K562 treated with DMSO at 1 percent for 4 hours (cell line): ENCODE results near the gene SERGEF. TPM values are rescaled to one million over a fixed set of nuclear protein-coding genes. Genes with fewer than 3 reads are reported as not detected.

Experiments
- total RNA-seq: library from RNA; unstranded; fragments of 300-600 nt; gene quantifications from 2 replicates; pipeline ENCODE4 v1.2.3, GENCODE V29; 2022; ENCODE audit not compliant: insufficient read depth

The SERGEF gene
- total RNA-seq = 13.1 and 41.6 TPM in 2 replicates

DNA sequence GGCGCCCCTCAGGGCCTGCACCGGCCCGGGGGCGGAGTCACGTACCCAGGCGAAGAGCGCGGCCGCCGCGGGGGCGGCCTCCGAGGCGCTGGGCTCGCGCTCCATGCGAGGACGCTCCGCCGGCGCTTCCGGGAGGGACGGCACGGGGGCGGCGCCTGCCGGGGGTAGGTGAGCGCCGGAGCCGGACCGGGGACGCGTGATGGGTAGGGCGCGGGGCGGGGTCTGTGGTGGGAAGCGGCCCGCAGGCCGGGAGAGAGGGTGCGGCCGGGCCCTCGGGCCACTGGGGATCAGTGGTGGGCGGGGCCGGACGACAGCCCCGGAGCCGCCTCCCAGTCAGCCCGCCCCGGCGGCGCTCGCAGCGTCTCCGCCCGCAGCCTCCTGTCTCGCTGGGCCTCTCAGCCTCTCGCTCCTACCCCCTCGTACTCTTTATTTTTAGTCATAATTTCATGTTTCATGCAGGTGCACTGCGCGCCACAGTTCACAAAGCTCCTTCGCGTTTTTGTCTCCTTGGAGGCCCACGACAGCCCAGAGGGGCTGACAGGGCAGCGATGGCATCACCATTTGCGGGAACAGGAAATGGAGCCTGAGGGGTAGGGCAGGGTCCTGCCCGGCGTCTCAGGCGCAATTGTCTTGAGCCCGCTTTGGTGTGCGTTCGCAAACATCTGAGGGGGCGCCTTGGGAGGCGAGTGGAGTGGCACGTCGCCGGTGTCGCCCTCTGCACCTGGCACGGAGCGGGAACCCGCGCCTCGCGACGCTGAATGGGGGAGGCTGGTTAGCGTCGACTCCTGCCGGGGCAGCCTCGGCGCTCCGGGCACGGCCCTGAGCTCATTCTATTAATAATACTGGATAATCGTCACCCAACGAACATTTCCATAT, at the start of gene SERGEF:
Gene SERGEF, minus strand, starts transcription at position 142 of the 876 bp plus-strand sequence. Its CDS starts 37 bp downstream, at position 105.

DNA sequence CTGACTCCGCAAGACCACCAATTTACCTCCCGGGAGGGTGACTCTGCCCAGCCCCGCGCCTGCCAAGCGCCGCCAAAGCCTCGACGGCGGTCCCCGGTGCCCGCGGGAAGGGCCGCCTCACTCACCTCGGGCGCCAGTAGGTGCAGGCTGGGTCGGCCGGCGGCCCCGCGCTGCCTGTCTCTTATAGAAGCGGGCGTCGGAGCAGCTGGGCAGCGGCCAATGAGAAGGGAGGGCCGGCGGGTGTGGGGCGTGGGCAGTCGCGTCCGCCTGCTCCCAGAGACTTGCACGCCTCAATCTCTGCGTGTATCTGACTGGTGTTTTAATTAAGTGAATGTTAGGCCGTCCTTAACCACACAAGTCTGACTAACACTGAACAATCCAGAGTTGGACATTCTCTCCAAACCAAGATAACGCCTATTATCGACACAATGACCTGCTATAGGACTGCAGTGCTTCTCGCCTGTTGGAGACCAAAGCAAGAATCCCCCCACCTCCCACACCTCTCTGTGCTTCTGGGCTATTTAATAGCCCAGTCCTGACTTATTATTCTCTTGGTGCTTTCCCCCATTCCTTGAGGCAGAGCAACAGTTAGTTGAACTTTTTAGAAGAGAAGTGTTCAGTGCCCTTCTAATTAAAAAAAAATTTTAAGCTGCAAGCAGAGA, 33.4 kb upstream of the SERGEF start, which contains the start of gene TPH1:
Gene TPH1, minus strand, starts transcription at position 154 of the 662 bp plus-strand sequence. CDS start 5,507 bp downstream, outside the sequence.

Other genes starting within 250 kb of the SERGEF start
- 0.27 TPM in 1 of 2 replicates, not detected in the other for gene TPH1, start 33.2 kb upstream of the SERGEF start, total RNA-seq
- 12.4 and 31.1 TPM in 2 replicates for gene SAAL1, start 93.0 kb upstream of the SERGEF start, total RNA-seq
- gene MRGPRX3, start 119.5 kb upstream of the SERGEF start, total RNA-seq = not detected in 2 replicates
- not detected in 2 replicates for gene MRGPRX4, start 159.8 kb upstream of the SERGEF start, total RNA-seq
- not detected in 2 replicates for gene SAA4, start 223.8 kb upstream of the SERGEF start, total RNA-seq
- not detected in 2 replicates for gene SAA2, start 235.6 kb upstream of the SERGEF start, total RNA-seq